ENCODE results near the gene OR8H3.

OR8H3 gene

GRCh38 chr11:56172256-56172830, 50.2 kb downstream of the OR8H3 start:
- Histone ChIP-seq H3K9ac (ENCODE audit: low read depth in 1 of 2, low read length in 2 of 2) (no peak overlapping the region), H3K27ac (ENCODE audit: low read depth in 2 of 2, low read length in 2 of 2) (no peak overlapping the region), H3K27me3 (ENCODE audit: control insufficient read depth in 2 of 2, insufficient read depth in 2 of 2, low read length in 2 of 2) (no peaks in the 10 kb centered on the region), H3K4me3 (ENCODE audit: low read length in 2 of 2) (no peak overlapping the region), H3K4me1 (ENCODE audit: control insufficient read depth in 2 of 2, insufficient read depth in 2 of 2, low read length in 2 of 2) (peaks cover 0 to 3% of the 10 kb centered on the region in 2 donors), H3K9me3 (ENCODE audit: control insufficient read depth in 2 of 2, low read length in 2 of 2) (no peaks in the 10 kb centered on the region), H3K36me3 (ENCODE audit: control insufficient read depth in 2 of 2, insufficient read depth in 2 of 2, low read length in 2 of 2) (no peaks in the 10 kb centered on the region)
